ENCODE data around the gene ATOH7. TPM values are rescaled to one million over a fixed set of nuclear protein-coding genes. Genes with fewer than 3 reads are reported as not detected.

Gene ATOH7
- total RNA-seq, 1 donor from 2014 or later: not detected

- ChIA-PET POLR2A (no interaction called here), CTCF (no interaction called here)
- Mint-ChIP-seq H3K36me3 (ENCODE audit: low read depth) (no peaks in the 10 kb centered on the region), H3K27me3 (no peaks in the 10 kb centered on the region), H3K4me3 (no peak overlapping the region), H3K27ac (no peak overlapping the region), H3K9me3 (no peaks in the 10 kb centered on the region), H3K4me1 (no peaks in the 10 kb centered on the region)
- DNase-seq (no peak), ATAC-seq (ENCODE audit: low read depth) (no peak)
- TF ChIP-seq CTCF (IDR thresholded peaks at IDR 0.05): no peak
- intact Hi-C loops (cut with micrococcal nuclease): no loop called here
Observed at GRCh38 chr10:68242051-68242450, 10.1 kb upstream of the ATOH7 start.

GRCh38 chr10:68239596-68240150 is 7.8 kb upstream of the ATOH7 start:
- H3K4me3 Mint-ChIP-seq: no peak overlapping the region
- no peaks in the 10 kb centered on the region for H3K36me3 Mint-ChIP-seq (ENCODE audit: low read depth)
- TF ChIP-seq CTCF (IDR thresholded peaks at IDR 0.05): no peak
- H3K27ac Mint-ChIP-seq: no peak overlapping the region
- intact Hi-C loops (cut with micrococcal nuclease): no loop called here
- ATAC-seq (ENCODE audit: low read depth): no peak
- H3K9me3 Mint-ChIP-seq: no peaks in the 10 kb centered on the region
- no peaks in the 10 kb centered on the region for H3K4me1 Mint-ChIP-seq
- POLR2A ChIA-PET: no interaction called here
- CTCF ChIA-PET: no interaction called here
- DNase-seq: no peak
- no peaks in the 10 kb centered on the region for H3K27me3 Mint-ChIP-seq

GRCh38 chr10:68239069-68239468 is 7.2 kb upstream of the ATOH7 start:
- Mint-ChIP-seq H3K36me3 (ENCODE audit: low read depth) (no peaks in the 10 kb centered on the region), H3K27me3 (peaks cover under 1% of the 10 kb centered on the region), H3K9me3 (no peaks in the 10 kb centered on the region), H3K4me1 (no peaks in the 10 kb centered on the region), H3K27ac (no peak overlapping the region), H3K4me3 (no peak overlapping the region)
- ATAC-seq (ENCODE audit: low read depth) (no peak), DNase-seq (no peak)
- ChIA-PET POLR2A (no interaction called here), CTCF (no interaction called here)
- no peak for TF ChIP-seq CTCF (IDR thresholded peaks at IDR 0.05)
- intact Hi-C loops (cut with micrococcal nuclease): no loop called here

- ChIA-PET CTCF (no interaction called here), POLR2A (interaction anchor here (0.7 kb wide), 1 partner anchor 139 kb away, joined by 3 read pairs; no protein-coding TSS in a partner anchor)
- H3K27me3 Mint-ChIP-seq: peaks cover 7% of the 10 kb centered on the region
- no peak for TF ChIP-seq CTCF (IDR thresholded peaks at IDR 0.05)
- no peaks in the 10 kb centered on the region for H3K4me1 Mint-ChIP-seq
- no peaks in the 10 kb centered on the region for H3K36me3 Mint-ChIP-seq (ENCODE audit: low read depth)
- H3K27ac Mint-ChIP-seq: no peak overlapping the region
- ATAC-seq (ENCODE audit: low read depth) (no peak), DNase-seq (no peak)
- intact Hi-C loops (cut with micrococcal nuclease): no loop called here
- no peaks in the 10 kb centered on the region for H3K9me3 Mint-ChIP-seq
- H3K4me3 Mint-ChIP-seq: no peak overlapping the region
Observed at GRCh38 chr10:68238371-68238770, 6.5 kb upstream of the ATOH7 start.

- DNase-seq (no peak), ATAC-seq (ENCODE audit: low read depth) (no peak)
- no peak for TF ChIP-seq CTCF (IDR thresholded peaks at IDR 0.05)
- Mint-ChIP-seq H3K4me1 (no peaks in the 10 kb centered on the region), H3K27ac (no peak overlapping the region), H3K9me3 (no peaks in the 10 kb centered on the region), H3K36me3 (ENCODE audit: low read depth) (no peaks in the 10 kb centered on the region), H3K27me3 (peaks cover 15% of the 10 kb centered on the region), H3K4me3 (no peak overlapping the region)
- CTCF ChIA-PET: no interaction called here
- POLR2A ChIA-PET: no interaction called here
- intact Hi-C loops (cut with micrococcal nuclease): no loop called here
Observed at GRCh38 chr10:68237173-68237572, 5.3 kb upstream of the ATOH7 start.
